WTC11 (cell line): ENCODE results near the gene SH2D4B. TPM values are rescaled to one million over a fixed set of nuclear protein-coding genes. Genes with fewer than 3 reads are reported as not detected.

Source experiments
- ATAC-seq: fragments of 200-7000 bp; cut with Tn5 transposase; 2 replicates; pipeline ENCODE4 v1.10.0; 2021; ENCODE audit warnings: mild to moderate bottlenecking, moderate library complexity
- CTCF ChIA-PET: fragments of 300-600 bp; sonication (Branson Sonifier 250); formaldehyde crosslinking; loops from one replicate; lab custom pipeline; 2021; ENCODE audit warnings: antibody characterized with exemption; lab: Charles Lee
- POLR2A ChIA-PET: fragments of 350-600 bp; sonication (Branson Sonifier 250); formaldehyde crosslinking; loops from one replicate; lab custom pipeline; 2021; ENCODE audit warnings: antibody characterized with exemption; lab: Charles Lee
- DNase-seq: peaks from one replicate; pipeline ENCODE4 v3.0.0; 2021; ENCODE audit warnings: low spot score
- H3K27ac Mint-ChIP-seq: 2 replicates; pipeline ENCODE4 v1.8.0; 2021; ENCODE audit warnings: mixed read lengths
- H3K27me3 Mint-ChIP-seq: 2 replicates; pipeline ENCODE4 v1.8.0; 2021; ENCODE audit warnings: low read depth, mild to moderate bottlenecking, moderate library complexity, mixed read lengths
- H3K36me3 Mint-ChIP-seq: 2 replicates; pipeline ENCODE4 v1.8.0; 2021; ENCODE audit warnings: mixed read lengths
- H3K4me1 Mint-ChIP-seq: 2 replicates; pipeline ENCODE4 v1.8.0; 2022; ENCODE audit warnings: mixed read lengths
- H3K4me3 Mint-ChIP-seq: 2 replicates; pipeline ENCODE4 v1.8.0; 2021; ENCODE audit warnings: mild to moderate bottlenecking, moderate library complexity, mixed read lengths
- H3K9me3 Mint-ChIP-seq: 2 replicates; pipeline ENCODE4 v1.8.0; 2021; ENCODE audit warnings: mixed read lengths
- ATF1 ChIP-seq: sonication (generic); formaldehyde crosslinking; IDR thresholded peaks from 2 replicates; pipeline ENCODE4 v1.8.1; 2023; ENCODE audit warnings: mild to moderate bottlenecking, moderate library complexity, missing genetic modification reagents
- CREM ChIP-seq: sonication (generic); formaldehyde crosslinking; IDR thresholded peaks from 2 replicates; pipeline ENCODE4 v1.8.1; 2022; ENCODE audit warnings: mild to moderate bottlenecking, missing genetic modification reagents, moderate library complexity
- ELF4 ChIP-seq: sonication (generic); formaldehyde crosslinking; IDR thresholded peaks from 2 replicates; pipeline ENCODE4 v1.8.1; 2022; ENCODE audit warnings: low read depth, mild to moderate bottlenecking, moderate library complexity, missing genetic modification reagents
- ETV6 ChIP-seq: sonication (generic); formaldehyde crosslinking; IDR thresholded peaks from 2 replicates; pipeline ENCODE4 v1.8.1; 2022; ENCODE audit warnings: mild to moderate bottlenecking, missing genetic modification reagents
- GABPB1 ChIP-seq: sonication (generic); formaldehyde crosslinking; IDR thresholded peaks from 2 replicates; pipeline ENCODE4 v1.8.1; 2023; ENCODE audit warnings: mild to moderate bottlenecking, missing genetic modification reagents
- JAZF1 ChIP-seq: fragments of 250-450 bp; sonication (Bioruptor Pico); IDR thresholded peaks from 2 replicates; pipeline ENCODE4 v1.9.0; 2021; ENCODE audit warnings: moderate library complexity, mild to moderate bottlenecking, inconsistent platforms
- MYBL2 ChIP-seq: sonication (generic); formaldehyde crosslinking; IDR thresholded peaks from 2 replicates; pipeline ENCODE4 v1.8.1; 2023; ENCODE audit warnings: mild to moderate bottlenecking, moderate library complexity, missing genetic modification reagents
- NFATC4 ChIP-seq: fragments of 250-450 bp; sonication (Bioruptor Pico); IDR thresholded peaks from 2 replicates; pipeline ENCODE4 v1.9.0; 2021; ENCODE audit warnings: mild to moderate bottlenecking
- OVOL2 ChIP-seq: fragments of 250-450 bp; sonication (Bioruptor Pico); IDR thresholded peaks from 2 replicates; pipeline ENCODE4 v1.9.0; 2021; ENCODE audit warnings: mild to moderate bottlenecking, borderline replicate concordance
- RORB ChIP-seq: fragments of 250-450 bp; sonication (Bioruptor Pico); IDR thresholded peaks from 2 replicates; pipeline ENCODE4 v1.9.0; 2021; ENCODE audit warnings: mild to moderate bottlenecking
- SMAD4 ChIP-seq: sonication (generic); formaldehyde crosslinking; IDR thresholded peaks from 2 replicates; pipeline ENCODE4 v1.8.0; 2022; ENCODE audit warnings: mild to moderate bottlenecking, missing genetic modification reagents
- SOX15 ChIP-seq: fragments of 250-450 bp; sonication (Bioruptor Pico); IDR thresholded peaks from 2 replicates; pipeline ENCODE4 v1.9.0; 2021; ENCODE audit warnings: mild to moderate bottlenecking
- TCF7 ChIP-seq: sonication (generic); formaldehyde crosslinking; IDR thresholded peaks from 2 replicates; pipeline ENCODE4 v1.8.0; 2022; ENCODE audit warnings: mild to moderate bottlenecking, low read depth, missing genetic modification reagents, moderate library complexity
- TEAD4 ChIP-seq: sonication (generic); formaldehyde crosslinking; IDR thresholded peaks from 2 replicates; pipeline ENCODE4 v1.8.0; 2022; ENCODE audit warnings: mild to moderate bottlenecking, missing genetic modification reagents
- ZNF121 ChIP-seq: sonication (generic); formaldehyde crosslinking; IDR thresholded peaks from 2 replicates; pipeline ENCODE4 v1.8.0; 2023; ENCODE audit warnings: missing genetic modification reagents
- ZNF263 ChIP-seq: sonication (generic); formaldehyde crosslinking; IDR thresholded peaks from 2 replicates; pipeline ENCODE4 v1.8.1; 2022; ENCODE audit warnings: low read depth, mild to moderate bottlenecking, moderate library complexity, missing genetic modification reagents
- ZNF423 ChIP-seq: fragments of 250-450 bp; sonication (Bioruptor Pico); IDR thresholded peaks from 2 replicates; pipeline ENCODE4 v2.1.2; 2022; ENCODE audit warnings: mild to moderate bottlenecking, moderate library complexity
- total RNA-seq: library from RNA; stranded (reverse); gene quantifications from 3 replicates; pipeline ENCODE4 v1.2.3, GENCODE V29; 2021
- TF ChIP-seq, protein P1 (sequence below): sonication (generic); formaldehyde crosslinking; IDR thresholded peaks from 2 replicates; pipeline ENCODE4 v1.8.1; 2023; ENCODE audit warnings: mild to moderate bottlenecking, missing genetic modification reagents
- TF ChIP-seq, protein P2 (sequence below): sonication (generic); formaldehyde crosslinking; IDR thresholded peaks from 2 replicates; pipeline ENCODE4 v1.8.1; 2023; ENCODE audit warnings: mild to moderate bottlenecking, moderate library complexity, missing genetic modification reagents
- TF ChIP-seq, protein P3 (sequence below): sonication (generic); formaldehyde crosslinking; IDR thresholded peaks from 2 replicates; pipeline ENCODE4 v1.8.0; 2022; ENCODE audit warnings: mild to moderate bottlenecking, missing genetic modification reagents
- TF ChIP-seq, protein P4 (sequence below): sonication (generic); formaldehyde crosslinking; IDR thresholded peaks from 2 replicates; pipeline ENCODE4 v1.8.1; 2022; ENCODE audit warnings: mild to moderate bottlenecking, missing genetic modification reagents, moderate library complexity, borderline replicate concordance
- TF ChIP-seq, protein P5 (sequence below): fragments of 250-450 bp; sonication (Bioruptor Pico); IDR thresholded peaks from 2 replicates; pipeline ENCODE4 v1.9.0; 2021; ENCODE audit warnings: moderate library complexity, mild to moderate bottlenecking, inconsistent platforms, borderline replicate concordance
- TF ChIP-seq, protein P6 (sequence below): sonication (generic); formaldehyde crosslinking; IDR thresholded peaks from 2 replicates; pipeline ENCODE4 v1.8.0; 2022; ENCODE audit warnings: mild to moderate bottlenecking, missing genetic modification reagents

The SH2D4B gene
- total RNA-seq, 1 experiment from 2014 or later, result 0.04 TPM

DNA sequence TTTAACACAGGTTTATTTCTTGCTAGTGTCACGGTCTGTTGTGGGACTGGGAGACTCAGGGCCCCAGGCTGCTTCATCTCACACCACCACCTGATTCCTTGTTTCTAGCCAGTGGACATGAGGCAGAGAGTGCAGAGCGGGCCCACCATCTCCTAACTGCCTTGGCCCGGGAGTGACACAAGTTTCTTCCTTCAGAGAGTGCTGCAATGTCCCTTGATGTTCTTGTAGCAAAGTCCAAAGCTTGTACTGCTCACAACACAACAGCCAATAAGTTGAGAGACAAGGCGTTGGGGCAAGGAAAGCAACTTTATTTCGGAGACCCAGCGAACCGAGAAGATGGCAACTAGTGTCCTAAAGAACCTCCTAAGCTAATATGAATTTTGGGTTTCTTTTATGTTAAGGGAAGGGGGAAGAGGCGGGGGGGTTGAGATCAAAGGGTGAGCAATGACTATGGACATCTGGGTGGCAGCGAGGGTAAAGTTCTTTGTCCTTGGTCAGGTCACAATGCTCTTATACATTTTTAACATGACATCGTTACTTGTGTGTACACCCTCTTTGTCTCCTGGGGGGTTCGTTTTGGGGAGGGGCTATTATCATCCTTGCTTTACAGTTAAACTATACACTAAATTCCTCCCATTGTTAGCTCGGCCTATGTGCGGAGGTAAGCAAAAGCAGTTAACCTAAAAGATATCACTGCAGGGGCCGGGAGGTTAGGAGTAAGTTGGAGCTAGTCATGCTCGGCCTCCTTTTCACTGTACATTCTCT is 31.6 kb downstream of the SH2D4B start (continued):
- TF ChIP-seq GABPB1 (CRISPR knock-in tag), result no peak
- TF ChIP-seq JAZF1, result no peak
- TF ChIP-seq, protein P1, sequence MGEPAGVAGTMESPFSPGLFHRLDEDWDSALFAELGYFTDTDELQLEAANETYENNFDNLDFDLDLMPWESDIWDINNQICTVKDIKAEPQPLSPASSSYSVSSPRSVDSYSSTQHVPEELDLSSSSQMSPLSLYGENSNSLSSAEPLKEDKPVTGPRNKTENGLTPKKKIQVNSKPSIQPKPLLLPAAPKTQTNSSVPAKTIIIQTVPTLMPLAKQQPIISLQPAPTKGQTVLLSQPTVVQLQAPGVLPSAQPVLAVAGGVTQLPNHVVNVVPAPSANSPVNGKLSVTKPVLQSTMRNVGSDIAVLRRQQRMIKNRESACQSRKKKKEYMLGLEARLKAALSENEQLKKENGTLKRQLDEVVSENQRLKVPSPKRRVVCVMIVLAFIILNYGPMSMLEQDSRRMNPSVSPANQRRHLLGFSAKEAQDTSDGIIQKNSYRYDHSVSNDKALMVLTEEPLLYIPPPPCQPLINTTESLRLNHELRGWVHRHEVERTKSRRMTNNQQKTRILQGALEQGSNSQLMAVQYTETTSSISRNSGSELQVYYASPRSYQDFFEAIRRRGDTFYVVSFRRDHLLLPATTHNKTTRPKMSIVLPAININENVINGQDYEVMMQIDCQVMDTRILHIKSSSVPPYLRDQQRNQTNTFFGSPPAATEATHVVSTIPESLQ (CRISPR knock-in tag), result no peak
- TF ChIP-seq ZNF121, result no peak
- TF ChIP-seq, protein P2, sequence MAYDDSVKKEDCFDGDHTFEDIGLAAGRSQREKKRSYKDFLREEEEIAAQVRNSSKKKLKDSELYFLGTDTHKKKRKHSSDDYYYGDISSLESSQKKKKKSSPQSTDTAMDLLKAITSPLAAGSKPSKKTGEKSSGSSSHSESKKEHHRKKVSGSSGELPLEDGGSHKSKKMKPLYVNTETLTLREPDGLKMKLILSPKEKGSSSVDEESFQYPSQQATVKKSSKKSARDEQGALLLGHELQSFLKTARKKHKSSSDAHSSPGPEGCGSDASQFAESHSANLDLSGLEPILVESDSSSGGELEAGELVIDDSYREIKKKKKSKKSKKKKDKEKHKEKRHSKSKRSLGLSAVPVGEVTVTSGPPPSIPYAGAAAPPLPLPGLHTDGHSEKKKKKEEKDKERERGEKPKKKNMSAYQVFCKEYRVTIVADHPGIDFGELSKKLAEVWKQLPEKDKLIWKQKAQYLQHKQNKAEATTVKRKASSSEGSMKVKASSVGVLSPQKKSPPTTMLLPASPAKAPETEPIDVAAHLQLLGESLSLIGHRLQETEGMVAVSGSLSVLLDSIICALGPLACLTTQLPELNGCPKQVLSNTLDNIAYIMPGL (CRISPR knock-in tag), result no peak
- TF ChIP-seq CREM (CRISPR knock-in tag), result no peak
- TF ChIP-seq, protein P3, sequence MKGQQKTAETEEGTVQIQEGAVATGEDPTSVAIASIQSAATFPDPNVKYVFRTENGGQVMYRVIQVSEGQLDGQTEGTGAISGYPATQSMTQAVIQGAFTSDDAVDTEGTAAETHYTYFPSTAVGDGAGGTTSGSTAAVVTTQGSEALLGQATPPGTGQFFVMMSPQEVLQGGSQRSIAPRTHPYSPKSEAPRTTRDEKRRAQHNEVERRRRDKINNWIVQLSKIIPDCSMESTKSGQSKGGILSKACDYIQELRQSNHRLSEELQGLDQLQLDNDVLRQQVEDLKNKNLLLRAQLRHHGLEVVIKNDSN, result no peak
- TF ChIP-seq OVOL2 (CRISPR knock-in tag), result no peak
- no peak for TF ChIP-seq TCF7 (CRISPR knock-in tag)

DNA sequence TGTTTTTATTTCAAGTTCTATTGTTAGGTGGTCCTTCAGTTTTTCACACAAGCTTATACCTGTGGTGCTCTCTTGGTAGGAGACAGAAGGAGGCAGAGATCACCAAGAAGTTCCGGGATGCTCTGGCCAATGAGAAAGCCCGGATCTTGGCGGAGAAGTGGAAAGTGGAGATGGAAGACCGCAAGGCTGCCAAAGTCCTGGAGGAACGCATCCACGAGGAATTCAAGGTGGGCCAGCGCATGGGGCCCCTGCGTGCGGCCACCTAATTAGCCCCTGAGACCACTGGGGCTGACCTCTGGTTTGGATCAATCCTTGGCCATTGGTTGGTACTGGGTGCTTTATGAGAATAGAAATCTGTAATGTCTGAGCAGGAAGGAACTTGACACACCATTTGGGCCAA is 33.6 kb downstream of the SH2D4B start:
- H3K27ac Mint-ChIP-seq, result no peak overlapping the region
- H3K27me3 Mint-ChIP-seq, result no peaks in the 10 kb centered on the region
- no peak overlapping the region for H3K4me3 Mint-ChIP-seq
- DNase-seq (no peak), ATAC-seq (no peak)
- no peaks in the 10 kb centered on the region for H3K36me3 Mint-ChIP-seq
- H3K9me3 Mint-ChIP-seq, result peaks cover 14% of the 10 kb centered on the region
- POLR2A ChIA-PET, result no interaction called here
- CTCF ChIA-PET, result no interaction called here
- TF ChIP-seq, protein P4, sequence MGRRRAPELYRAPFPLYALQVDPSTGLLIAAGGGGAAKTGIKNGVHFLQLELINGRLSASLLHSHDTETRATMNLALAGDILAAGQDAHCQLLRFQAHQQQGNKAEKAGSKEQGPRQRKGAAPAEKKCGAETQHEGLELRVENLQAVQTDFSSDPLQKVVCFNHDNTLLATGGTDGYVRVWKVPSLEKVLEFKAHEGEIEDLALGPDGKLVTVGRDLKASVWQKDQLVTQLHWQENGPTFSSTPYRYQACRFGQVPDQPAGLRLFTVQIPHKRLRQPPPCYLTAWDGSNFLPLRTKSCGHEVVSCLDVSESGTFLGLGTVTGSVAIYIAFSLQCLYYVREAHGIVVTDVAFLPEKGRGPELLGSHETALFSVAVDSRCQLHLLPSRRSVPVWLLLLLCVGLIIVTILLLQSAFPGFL (CRISPR knock-in tag), result no peak
- TF ChIP-seq, protein P5, sequence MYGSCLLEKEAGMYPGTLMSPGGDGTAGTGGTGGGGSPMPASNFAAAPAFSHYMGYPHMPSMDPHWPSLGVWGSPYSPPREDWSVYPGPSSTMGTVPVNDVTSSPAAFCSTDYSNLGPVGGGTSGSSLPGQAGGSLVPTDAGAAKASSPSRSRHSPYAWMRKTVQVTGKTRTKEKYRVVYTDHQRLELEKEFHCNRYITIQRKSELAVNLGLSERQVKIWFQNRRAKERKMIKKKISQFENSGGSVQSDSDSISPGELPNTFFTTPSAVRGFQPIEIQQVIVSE, result no peak
- TF ChIP-seq, protein P1 (CRISPR knock-in tag), result no peak
- no peak for TF ChIP-seq ATF1 (CRISPR knock-in tag)
- TF ChIP-seq ELF4 (CRISPR knock-in tag), result no peak
- no peak for TF ChIP-seq SMAD4
- TF ChIP-seq NFATC4 (CRISPR knock-in tag), result no peak
- TF ChIP-seq ZNF263, result no peak
- no peak for TF ChIP-seq MYBL2 (CRISPR knock-in tag)
- TF ChIP-seq RORB (CRISPR knock-in tag), result no peak
- no peak for TF ChIP-seq TEAD4
- TF ChIP-seq SOX15 (CRISPR knock-in tag), result no peak
- no peak for TF ChIP-seq ZNF423
- no peak for TF ChIP-seq ETV6
- TF ChIP-seq, protein P6, sequence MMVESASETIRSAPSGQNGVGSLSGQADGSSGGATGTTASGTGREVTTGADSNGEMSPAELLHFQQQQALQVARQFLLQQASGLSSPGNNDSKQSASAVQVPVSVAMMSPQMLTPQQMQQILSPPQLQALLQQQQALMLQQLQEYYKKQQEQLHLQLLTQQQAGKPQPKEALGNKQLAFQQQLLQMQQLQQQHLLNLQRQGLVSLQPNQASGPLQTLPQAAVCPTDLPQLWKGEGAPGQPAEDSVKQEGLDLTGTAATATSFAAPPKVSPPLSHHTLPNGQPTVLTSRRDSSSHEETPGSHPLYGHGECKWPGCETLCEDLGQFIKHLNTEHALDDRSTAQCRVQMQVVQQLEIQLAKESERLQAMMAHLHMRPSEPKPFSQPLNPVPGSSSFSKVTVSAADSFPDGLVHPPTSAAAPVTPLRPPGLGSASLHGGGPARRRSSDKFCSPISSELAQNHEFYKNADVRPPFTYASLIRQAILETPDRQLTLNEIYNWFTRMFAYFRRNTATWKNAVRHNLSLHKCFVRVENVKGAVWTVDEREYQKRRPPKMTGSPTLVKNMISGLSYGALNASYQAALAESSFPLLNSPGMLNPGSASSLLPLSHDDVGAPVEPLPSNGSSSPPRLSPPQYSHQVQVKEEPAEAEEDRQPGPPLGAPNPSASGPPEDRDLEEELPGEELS (CRISPR knock-in tag), result no peak
- no peaks in the 10 kb centered on the region for H3K4me1 Mint-ChIP-seq
